HG03045 (cell line): Measurements from ENCODE around the gene STKLD1.
"Not testable (repeated sequence)": the region's sequence is repeated elsewhere in the genome, so short reads cannot be mapped to it uniquely, and the experiment has no call there.

Experiments
- ATAC-seq: cut with Tn5 transposase; IDR thresholded peaks from one replicate; pipeline ENCODE4 v1.9.1; 2021; ENCODE audit warnings: mild to moderate bottlenecking, moderate library complexity; ENCODE audit not compliant: unreplicated experiment

Gene STKLD1

GRCh38 chr9:133360400-133361393, 15.5 kb upstream of the STKLD1 start:
- no peak for ATAC-seq

- no peak for ATAC-seq
Measured at GRCh38 chr9:133361507-133362092, 14.6 kb upstream of the STKLD1 start.

- no peak for ATAC-seq
Measured at GRCh38 chr9:133362359-133363044, 13.7 kb upstream of the STKLD1 start.

GRCh38 chr9:133366435-133366834, 9.7 kb upstream of the STKLD1 start:
- ATAC-seq: no peak

GRCh38 chr9:133367221-133367620, 8.9 kb upstream of the STKLD1 start:
- ATAC-seq: no peak

- ATAC-seq: no peak
Measured at GRCh38 chr9:133367778-133368177, 8.4 kb upstream of the STKLD1 start.

- no peak for ATAC-seq
Measured at GRCh38 chr9:133368249-133368881, 7.8 kb upstream of the STKLD1 start.

GRCh38 chr9:133369422-133369821, 6.7 kb upstream of the STKLD1 start:
- no peak for ATAC-seq

- no peak for ATAC-seq
Measured at GRCh38 chr9:133369933-133370332, 6.2 kb upstream of the STKLD1 start.

- no peak for ATAC-seq
Measured at GRCh38 chr9:133370685-133371084, 5.5 kb upstream of the STKLD1 start.

- no peak for ATAC-seq
Measured at GRCh38 chr9:133371261-133371711, 4.9 kb upstream of the STKLD1 start.

- no peak for ATAC-seq
Measured at GRCh38 chr9:133372144-133372543, 4.0 kb upstream of the STKLD1 start.

- no peak for ATAC-seq
Measured at GRCh38 chr9:133374612-133375115, 1.5 kb upstream of the STKLD1 start.

GRCh38 chr9:133375116-133375723, 946 bp upstream of the STKLD1 start:
- peak; percentile 15 for ATAC-seq

GRCh38 chr9:133377280-133377679, 1.1 kb downstream of the STKLD1 start:
- not testable (repeated sequence) for ATAC-seq

GRCh38 chr9:133377721-133378216, 1.6 kb downstream of the STKLD1 start:
- ATAC-seq: no peak

GRCh38 chr9:133378408-133378962, 2.3 kb downstream of the STKLD1 start:
- ATAC-seq: no peak

GRCh38 chr9:133379153-133380086, 3.3 kb downstream of the STKLD1 start:
- no peak for ATAC-seq

GRCh38 chr9:133380734-133381133, 4.6 kb downstream of the STKLD1 start:
- no peak for ATAC-seq
